ENCODE data around the gene NDUFB5.
A peak's percentile ranks its signal among the peaks of the same experiment; 100 is the strongest.

Gene NDUFB5

DNA sequence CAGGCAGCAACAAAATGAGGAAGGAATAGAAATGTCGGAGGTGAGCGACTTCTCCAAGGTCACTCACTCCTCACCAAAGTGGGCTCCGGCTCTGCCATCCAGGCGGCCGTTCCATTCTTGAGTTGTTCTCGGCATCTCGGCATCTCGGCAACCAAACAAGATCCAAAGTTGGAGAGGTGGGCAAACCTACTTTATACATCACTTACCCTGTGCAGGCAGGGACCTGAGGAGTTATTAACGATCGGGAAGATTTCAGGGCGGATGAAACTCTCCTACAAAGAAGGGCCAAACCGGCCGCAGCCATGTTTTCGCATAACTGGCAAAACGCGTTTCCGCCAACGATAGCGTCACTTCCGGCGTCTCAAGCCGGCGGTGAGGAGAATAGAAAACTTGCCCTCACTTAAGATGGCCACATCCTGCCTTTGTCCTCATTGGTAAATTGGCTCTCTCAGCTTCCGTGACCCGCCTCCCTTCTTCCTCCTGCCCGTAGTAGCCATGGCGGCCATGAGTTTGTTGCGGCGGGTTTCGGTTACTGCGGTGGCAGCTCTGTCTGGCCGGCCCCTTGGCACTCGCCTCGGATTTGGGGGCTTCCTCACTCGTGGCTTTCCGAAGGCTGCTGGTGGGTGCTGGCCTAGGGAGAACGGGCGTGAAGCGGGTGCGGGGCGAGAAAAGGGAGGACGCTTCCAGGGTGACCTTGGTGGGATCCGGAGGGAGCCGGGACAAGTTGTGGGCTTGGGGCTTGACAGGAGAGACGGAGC is at the start of gene NDUFB5, which contains the start of gene MRPL47:
NDUFB5 (plus strand) TSS at position 474 of the 758 bp plus-strand sequence; CDS start at position 496, 22 bp downstream.
MRPL47 (minus strand) TSS at position 318 of the 758 bp plus-strand sequence; CDS start at position 304, 14 bp downstream.
- DNase-seq: peak; percentile 96

DNA sequence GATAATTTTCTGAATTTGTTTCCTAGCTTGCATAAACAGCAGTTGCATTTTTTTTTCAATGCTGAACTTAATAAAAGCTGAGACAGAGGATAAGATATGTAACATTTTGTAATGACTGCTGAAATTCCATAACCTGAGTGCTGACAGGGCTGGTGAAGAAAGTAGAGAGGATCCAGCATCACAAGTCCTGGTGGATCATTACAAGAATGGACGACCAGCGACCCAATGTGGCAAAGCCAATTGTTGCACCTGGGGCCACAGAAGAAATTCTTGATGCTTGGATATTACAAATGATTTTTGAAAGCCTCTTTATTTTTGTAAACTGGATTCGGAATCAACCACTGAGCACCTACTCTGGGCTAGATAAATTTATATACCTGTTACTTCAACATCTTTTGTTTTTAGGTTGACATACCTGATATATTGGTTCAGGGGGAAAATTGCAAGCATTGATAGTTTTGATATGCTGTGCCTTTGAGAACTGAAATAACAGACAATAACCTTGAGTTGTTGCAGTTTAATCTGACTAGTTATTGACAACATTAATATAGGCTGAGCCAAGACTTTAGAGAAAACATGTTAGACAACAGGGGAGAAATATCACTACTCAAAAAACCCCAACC is 45.7 kb upstream of the NDUFB5 start:
- DNase-seq: peak; percentile 76

DNA sequence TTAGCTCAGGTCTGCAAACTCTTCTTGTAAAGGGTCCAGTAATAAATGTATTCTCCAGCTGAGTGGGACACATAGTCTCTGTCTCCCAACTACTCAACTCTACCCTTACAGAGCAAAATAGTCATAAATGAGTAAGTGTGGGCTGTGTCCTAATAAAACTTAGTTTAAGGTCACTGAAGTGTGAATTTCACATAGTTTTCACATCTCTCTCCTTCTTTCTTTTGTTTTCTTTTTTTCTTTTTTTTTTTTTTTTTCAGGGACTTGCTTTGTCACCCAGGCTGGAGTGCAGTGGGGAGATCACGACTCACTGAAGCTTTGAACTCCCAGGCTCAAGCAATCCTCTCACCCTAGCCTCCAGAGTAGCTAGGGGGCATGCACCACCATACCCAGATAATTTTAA is 43.8 kb upstream of the NDUFB5 start:
- no peak for DNase-seq

DNA sequence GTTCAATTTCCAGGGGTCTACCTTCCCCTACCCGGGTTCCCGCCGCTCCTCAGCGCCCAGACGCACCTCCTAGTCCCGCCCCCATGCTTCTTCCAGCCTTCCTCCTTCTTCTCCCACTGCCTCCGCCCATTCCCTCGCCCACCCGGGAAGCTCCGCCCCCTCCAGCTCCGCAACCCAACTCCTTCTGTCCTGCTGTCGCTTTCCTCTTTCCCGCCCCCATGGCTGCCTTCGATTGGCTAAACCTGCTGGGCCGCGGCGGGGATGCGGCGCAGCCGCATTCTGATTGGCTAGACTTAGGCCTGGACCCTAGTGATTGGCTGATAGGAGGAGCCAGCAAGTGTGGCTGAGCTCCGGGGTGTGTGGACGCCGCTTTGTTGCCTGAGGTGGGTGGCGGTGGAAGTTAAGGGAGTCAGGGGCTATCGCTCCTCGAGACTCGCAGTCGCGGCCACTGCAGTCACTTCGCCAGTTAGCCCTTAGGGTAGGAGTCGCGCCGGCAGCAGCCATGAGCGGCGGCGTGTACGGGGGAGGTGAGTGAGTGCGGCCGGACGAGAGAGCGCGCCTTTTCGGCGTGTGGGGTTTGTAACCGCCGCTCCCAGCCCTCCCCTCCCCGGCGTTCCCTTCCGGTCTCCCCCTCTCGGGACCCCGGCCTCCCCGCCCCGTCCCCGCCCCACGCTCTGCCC is 41.9 kb upstream of the NDUFB5 start, which contains the start of gene ACTL6A:
ACTL6A (plus strand) TSS at position 336 of the 680 bp plus-strand sequence; CDS start at position 503, 167 bp downstream.
- DNase-seq: peak; percentile 100

DNA sequence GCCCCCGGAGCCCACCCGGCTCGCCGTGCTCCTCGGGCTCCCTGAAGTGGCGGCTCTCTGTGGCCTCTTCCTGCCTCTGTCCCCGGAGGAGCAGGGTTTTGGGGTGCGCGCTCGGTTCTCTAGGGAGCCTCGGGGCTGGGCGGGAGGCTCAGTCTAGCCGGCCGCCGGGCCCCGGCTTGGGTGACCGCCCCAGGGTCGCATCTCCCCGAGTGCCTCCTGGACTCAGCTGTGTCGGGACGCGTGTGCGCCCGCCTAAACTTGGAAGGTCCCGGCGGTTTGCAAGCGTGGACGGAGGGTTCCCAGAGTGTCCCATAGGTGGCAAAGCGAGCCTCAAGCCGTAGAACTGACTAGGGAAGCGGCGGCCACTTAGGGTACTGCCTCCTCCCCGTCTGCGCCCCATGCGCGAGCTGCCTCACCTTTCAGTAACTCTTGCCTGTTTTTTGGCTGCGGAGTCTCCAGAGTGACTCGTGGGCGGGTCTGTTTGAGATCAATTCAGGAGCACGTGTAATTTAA is 41.3 kb upstream of the NDUFB5 start:
- DNase-seq: peak; percentile 84

DNA sequence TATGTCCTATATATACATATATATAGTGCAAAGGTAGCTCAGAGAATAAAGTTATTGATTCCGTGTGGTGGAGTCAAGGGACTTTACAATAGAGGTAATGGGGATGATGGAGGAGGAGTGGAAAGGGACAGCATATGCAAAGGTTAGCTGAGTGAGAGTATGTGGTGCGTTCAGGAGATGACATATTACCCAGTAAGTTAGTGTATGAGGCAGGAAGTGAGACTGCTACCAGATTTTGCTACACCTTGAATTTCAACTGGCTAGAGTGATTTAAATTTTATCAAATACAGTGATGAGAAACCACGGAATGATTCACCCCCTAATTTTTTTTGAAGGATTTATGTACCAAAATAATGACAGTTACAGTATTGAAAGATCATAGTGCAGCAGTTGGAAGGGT is 39.1 kb upstream of the NDUFB5 start:
- DNase-seq: no peak

DNA sequence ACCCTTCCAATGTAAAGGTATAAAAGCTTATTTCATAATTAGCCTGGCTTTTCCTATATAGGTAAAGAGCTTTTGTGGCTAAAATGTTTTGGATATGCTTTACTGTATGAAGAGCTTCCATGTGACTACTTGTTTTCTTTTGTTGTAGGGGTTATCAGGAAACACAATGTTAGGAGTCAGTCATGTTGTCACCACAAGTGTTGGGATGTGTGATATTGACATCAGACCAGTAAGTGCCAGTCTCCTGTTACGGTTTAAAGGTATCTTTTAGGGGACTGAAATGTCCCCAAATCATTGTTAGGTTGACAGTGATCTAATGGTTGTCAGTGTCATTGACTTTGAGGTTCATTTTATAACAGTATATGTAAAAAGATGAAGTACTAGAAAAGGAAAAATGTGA is 23.6 kb upstream of the NDUFB5 start:
- no peak for DNase-seq

DNA sequence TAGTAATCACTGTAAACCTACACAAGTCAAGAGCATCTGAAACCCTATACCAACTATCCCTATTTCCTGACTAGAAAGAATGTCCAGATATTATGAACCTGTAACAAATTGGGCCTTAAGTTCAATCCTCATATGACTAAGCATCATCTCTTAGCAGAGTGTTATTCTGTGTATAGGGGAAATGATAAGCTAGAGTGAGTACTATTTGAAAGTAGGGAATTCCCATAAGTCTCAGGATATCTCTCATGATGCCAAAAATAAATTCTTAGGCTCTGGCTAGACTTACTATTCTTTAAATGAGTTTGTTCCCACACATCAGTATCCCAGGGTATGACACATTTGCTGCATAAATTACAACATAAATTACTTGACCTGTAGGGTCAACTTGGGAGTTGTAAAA is 15.5 kb upstream of the NDUFB5 start:
- no peak for DNase-seq

DNA sequence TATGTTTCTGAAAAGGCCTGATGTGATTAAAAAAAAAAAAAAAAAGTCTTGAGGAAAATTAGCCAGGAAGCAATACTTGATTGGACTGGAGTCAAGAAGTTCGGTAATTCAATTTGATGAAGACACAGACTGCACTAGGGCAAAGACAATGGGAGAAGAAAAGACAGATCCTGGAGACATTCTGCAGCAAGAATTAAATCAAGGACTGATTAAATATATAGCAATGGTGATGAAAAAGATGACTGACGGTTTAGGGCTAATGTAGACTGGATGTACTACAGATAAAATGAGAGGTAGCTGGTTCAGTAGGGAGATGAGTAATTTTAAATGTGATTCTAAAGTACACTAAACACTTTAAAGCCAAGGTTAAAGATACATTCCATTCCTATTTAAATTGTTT is 13.9 kb upstream of the NDUFB5 start:
- no peak for DNase-seq

DNA sequence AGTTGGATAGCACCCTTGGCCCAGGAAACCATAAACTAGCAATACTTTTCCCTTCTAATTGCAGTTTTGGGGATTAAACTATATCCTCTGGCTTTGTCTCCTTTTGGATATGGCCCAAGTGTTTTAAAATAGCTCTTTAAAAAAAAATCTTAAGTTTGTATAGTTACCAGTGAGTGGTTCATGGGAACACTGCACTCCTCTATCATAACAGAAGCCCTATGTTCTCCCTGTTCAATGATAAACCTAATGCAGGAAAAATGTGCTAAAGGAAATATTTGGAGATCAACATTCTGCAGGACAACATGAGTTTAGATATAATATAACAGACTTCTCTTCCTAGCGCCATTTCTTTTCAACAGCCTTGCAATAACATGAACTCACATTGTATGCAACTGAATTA is 13.3 kb upstream of the NDUFB5 start:
- DNase-seq: no peak

DNA sequence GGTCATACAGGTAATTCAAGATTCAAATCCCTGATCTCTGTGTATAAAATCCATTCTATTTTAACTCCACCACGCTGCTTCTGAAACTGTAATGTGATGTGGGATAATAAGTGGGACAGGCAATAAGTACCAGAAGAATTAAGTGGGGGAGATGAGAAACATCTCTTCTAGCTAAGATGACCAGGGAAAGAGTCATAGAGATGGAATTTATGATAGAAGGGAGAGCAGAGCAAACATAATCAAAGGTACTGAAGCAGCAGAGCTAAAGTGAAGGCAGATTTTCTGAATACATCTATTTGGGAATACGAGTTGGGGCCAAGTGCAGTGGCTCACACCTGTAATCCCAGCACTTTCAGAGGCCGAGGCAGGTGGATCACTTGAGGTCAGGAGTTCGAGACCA is 5.1 kb upstream of the NDUFB5 start:
- DNase-seq: no peak

DNA sequence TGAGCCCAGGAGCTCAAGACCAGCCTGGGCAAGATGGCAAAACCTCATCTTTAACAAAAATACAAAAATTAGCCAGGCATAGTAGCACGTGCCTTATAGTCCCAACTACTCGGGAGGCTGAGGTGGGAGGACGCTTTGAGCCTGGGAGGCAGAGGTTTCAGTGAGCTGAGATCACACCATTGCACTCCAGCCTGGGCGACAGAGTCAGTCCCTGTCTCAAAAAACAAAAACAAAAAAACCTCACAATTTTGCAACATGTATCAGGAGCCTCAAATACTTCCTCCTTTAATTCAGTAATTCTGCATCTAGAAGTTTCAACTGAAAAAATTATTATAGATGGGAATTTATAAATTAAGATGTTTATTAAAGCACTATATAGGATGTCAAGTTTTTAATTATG is 1.3 kb upstream of the NDUFB5 start:
- no peak for DNase-seq

DNA sequence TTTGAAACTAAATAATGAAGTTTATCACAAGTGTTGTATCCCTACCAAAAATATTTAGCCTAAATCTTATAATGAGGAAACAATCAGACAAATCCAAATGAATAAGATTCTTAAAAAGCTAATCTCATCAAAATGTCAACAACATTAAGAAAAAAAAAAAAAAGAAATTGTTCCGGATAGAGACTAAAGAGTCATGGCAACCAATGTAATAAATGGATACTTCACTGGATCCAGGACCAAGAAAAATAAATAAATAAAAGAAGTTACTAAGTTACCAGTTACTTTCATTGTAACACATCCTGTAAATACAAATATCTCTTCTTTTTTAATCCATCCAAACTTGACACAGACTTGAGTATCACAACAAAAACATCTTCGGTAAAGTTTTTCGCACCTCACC is 763 bp upstream of the NDUFB5 start:
- DNase-seq: no peak

DNA sequence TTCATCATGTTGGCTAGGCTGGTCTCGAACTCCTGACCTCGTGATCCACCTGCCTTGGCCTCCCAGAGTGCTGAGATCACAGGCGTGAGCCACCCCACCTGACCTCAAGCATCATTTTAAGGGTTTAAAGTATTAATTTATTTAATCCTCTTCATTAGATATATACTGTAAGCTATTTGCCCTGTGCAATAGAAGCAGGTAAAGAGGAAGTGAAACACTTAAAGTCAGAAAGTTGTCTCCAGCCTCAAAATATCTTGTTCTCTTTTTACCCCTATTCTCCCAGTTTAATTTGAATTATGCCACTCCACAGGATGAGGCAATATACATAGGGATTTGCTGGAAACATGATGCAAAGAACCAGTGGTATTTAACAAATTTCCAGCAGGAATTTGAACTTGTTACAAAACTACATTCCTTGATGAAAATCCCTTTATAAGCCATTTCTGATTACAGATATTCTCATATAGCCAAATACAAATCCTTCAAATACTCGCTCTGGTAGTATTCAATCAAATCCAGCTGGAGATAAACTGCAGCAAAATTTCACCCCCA is 2.0 kb downstream of the NDUFB5 start:
- no peak for DNase-seq

DNA sequence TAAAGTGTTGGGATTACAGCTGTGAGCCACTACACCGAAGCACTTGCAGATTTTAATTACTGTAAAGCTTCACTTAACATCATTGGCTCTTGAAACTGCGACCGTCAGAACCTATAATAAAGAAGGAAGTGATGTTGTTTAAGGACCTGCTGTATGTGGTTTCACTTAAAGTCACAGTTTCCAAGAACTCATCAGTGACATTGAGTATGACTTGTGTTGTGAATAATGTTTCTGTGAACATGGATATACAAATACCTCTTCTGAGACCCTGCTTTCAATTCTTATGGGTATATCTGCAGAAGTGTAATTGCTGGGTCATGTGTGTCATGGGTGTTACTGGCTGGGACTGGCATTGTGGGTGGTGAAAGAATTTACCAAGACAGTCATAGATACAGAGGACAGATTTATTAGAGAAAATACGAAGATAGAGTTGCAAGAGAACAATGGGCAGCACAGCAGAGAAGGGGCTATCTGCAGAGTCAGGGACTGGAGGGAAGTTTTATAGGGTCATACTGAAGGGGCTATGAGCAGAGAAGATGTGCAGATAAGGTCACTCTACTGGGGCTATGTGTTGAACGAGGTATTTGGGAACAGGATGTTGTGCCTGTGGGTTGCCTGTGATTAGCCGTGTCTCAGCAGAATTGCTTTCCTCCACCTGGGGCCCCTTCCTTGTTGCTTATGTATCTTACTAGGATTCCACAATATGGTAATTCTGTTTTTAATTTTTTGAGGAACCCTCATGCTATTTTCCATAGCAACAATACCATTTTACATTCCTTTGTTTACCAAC is 4.5 kb downstream of the NDUFB5 start:
- no peak for DNase-seq

DNA sequence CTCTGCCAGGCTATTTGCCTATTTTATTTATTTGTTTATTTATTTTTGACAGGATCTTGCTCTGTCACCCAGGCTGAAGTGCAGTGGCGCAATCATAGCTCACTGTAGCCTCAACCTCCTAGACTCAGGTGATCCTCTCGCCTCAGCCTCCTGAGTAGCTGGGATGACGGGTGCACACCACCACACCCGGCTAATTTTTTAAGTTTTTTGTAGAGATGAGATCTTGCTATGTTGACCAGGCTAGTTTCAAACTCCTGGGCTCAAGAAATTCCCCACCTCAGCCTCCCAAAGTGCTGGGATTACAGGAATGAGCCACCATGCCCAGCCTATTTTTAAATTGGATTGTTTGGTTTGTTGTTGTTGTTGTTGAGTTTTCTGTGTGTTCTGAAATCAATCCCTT is 5.5 kb downstream of the NDUFB5 start:
- no peak for DNase-seq

DNA sequence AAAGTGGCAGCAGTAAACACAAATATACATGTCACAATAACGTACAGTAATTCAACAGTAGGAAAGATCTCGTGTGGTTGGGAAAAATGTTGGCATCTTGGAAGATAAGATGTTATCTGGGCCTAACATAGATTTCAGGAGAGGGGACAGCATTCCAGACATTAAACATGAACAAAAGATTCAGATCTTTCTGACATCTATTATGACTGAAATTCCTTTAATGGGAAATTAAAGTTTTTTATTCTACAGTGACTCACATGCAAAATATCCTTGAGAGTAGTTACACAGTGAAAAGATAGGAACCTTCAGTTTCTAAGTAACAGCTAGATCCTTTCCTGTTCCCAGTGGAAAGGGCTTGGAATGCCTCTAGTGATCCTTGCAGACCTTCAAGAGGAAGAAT is 9.2 kb downstream of the NDUFB5 start:
- DNase-seq: no peak

DNA sequence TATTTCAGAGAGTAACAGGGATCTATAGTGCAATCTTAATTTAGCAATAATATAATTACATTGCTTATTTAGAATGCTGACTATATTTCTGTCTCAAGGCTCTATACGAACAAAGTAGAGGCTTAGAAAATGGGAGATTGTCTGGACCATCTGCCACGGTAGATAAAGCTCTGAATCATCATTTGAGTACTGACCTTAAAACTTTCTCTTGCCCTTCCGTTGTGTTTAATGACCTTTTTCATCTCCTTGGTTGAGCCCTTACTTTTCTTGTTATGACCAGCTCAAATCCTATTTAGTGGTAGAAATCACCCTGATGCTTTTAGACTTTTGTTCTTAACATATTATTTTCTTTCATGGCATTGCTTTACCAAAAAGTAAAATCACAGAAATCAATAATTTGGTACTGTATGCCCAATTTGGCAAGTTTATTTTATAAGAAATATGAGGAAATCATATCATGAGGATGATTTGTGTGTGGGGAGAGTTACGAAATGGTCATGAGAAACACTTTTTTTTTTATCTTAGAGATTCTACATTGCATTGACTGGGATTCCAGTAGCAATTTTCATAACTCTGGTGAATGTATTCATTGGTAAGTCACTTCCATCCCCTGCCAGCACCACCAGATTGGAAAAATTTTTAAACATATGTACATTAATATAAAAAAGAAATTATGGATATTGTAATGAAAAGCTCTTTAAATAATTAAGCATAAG is 11.0 kb downstream of the NDUFB5 start:
- no peak for DNase-seq

DNA sequence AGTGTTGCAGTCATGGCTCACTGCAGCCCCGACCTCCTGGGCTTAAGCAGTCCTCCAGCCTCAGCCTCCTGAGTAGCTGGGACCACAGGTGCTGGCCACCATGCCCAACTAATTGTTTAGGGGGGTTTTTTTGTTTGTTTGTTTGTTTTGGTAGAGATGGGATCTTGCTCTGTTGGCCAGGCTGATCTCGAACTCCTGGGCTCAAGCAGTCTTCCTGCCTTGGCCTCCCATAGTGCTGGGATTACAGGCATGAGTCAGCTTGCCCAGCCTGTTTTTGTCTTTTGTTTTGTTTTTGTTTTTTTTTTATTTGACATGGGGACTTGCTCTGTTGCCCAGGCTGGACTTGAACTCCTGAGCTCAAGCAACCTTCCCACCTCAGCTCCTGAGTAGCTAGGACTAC is 17.4 kb downstream of the NDUFB5 start:
- no peak for DNase-seq

DNA sequence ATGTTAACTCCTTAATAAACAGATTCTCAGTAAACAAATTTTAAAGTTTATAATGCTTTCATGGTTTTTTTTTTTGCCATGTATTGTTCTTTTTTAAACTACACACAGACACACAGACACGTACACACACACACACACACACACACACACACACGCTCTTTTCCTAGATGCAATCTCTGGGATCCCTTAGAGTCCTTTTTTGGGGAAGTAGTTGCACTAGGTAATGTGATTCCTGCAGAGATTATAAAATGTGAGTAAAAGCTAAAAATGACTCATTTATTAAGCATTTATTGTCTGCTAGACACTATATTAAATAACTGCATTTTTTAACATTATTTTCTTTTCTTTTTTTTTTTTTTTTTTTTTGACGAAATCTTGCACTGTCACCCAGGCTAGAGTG is 19.9 kb downstream of the NDUFB5 start:
- no peak for DNase-seq

DNA sequence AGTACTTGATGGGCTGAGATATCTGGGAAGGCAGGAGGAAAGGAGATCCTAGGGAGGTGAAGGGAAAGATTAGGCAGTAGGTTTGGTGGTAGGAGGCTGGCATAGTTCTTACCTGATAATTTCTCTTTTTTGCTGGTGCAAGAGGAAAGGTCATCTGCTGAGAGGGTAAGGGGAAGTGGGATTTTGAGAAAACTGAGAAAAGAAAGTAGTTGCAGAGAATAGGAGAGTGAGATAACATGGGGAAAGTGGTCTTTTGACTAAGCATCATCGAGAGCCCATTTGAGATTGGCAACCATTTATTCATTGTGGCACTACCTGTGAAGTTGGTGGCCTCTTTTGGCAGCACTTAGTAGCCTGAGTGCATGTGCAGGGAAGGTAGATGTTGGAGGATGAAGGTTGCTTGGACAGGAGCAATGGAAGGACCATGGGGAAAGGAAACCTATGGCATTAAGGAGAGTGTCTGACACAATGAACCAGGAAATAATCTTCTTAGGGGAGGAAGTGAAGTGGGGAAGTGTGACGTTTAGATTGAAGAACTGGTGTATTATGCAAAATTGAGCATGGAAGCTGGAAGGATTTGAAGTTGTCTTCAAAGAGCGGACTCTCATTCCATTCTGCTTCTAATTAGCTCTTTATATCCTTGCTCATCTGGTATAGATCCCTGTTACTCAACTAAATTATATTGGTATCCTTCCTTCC is 26.3 kb downstream of the NDUFB5 start:
- no peak for DNase-seq

Measured in islet precursor cell (in vitro differentiated cells).